OCI-LY1 (cell line): ENCODE data around the gene CALY.

Experiments
- H2AFZ ChIP-seq: fragments of 200-600 bp; sonication (generic), shearing (Covaris generic); 2 replicates; pipeline ENCODE4 v1.6.0; 2014; ENCODE audit warnings: antibody characterized with exemption, mild to moderate bottlenecking, low read length
- H3F3A ChIP-seq: fragments of 200-600 bp; sonication (generic), shearing (Covaris generic); 2 replicates; pipeline ENCODE4 v1.6.0; 2014; ENCODE audit warnings: mild to moderate bottlenecking, antibody characterized with exemption, low read length, moderate library complexity; ENCODE audit not compliant: insufficient read depth
- H3K27ac ChIP-seq: fragments of 200-600 bp; sonication (generic); 2 replicates; pipeline ENCODE4 v1.5.1; 2014; ENCODE audit warnings: low read length, mixed run types, mild to moderate bottlenecking, low read depth; ENCODE audit not compliant: poor library complexity, severe bottlenecking
- H3K27me3 ChIP-seq: fragments of 200-600 bp; sonication (generic); 2 replicates; pipeline ENCODE4 v1.6.0; 2014; ENCODE audit warnings: antibody characterized with exemption, mild to moderate bottlenecking, low read length, moderate library complexity; ENCODE audit not compliant: insufficient read depth
- H3K36me3 ChIP-seq: fragments of 200-600 bp; sonication (generic); 2 replicates; pipeline ENCODE4 v1.6.1; 2014; ENCODE audit warnings: mild to moderate bottlenecking, antibody characterized with exemption, low read length, moderate library complexity, mixed read lengths; ENCODE audit not compliant: insufficient read depth
- H3K4me1 ChIP-seq: fragments of 200-600 bp; sonication (generic); 2 replicates; pipeline ENCODE4 v1.5.1; 2014; ENCODE audit warnings: mild to moderate bottlenecking, low read length, moderate library complexity; ENCODE audit not compliant: insufficient read depth, severe bottlenecking
- H3K4me2 ChIP-seq: fragments of 200-600 bp; sonication (generic), shearing (Covaris generic); 2 replicates; pipeline ENCODE4 v1.6.1; 2014; ENCODE audit warnings: low read length
- H3K4me3 ChIP-seq: fragments of 200-600 bp; sonication (generic); 2 replicates; pipeline ENCODE4 v1.5.1; 2014; ENCODE audit warnings: low read length, low read depth, mild to moderate bottlenecking, mixed read lengths; ENCODE audit not compliant: poor library complexity, severe bottlenecking
- H3K79me2 ChIP-seq: fragments of 200-600 bp; shearing (Covaris generic); 2 replicates; pipeline ENCODE4 v1.6.1; 2016; ENCODE audit warnings: mixed run types, low read length, mixed read lengths; ENCODE audit not compliant: insufficient read depth
- H3K9ac ChIP-seq: fragments of 200-600 bp; sonication (generic), shearing (Covaris generic); 2 replicates; pipeline ENCODE4 v1.6.1; 2014; ENCODE audit warnings: mild to moderate bottlenecking, low read length, mixed read lengths
- H3K9me2 ChIP-seq: fragments of 200-600 bp; sonication (generic), shearing (Covaris generic); 2 replicates; pipeline ENCODE4 v1.6.1; 2014; ENCODE audit warnings: low read depth, mild to moderate bottlenecking, low read length, mixed read lengths
- H3K9me3 ChIP-seq: fragments of 200-600 bp; shearing (Covaris generic); 2 replicates; pipeline ENCODE4 v1.6.1; 2014; ENCODE audit warnings: low read length, mixed read lengths
- H4K20me1 ChIP-seq: fragments of 200-600 bp; sonication (generic), shearing (Covaris generic); 2 replicates; pipeline ENCODE4 v1.6.0; 2016; ENCODE audit warnings: mild to moderate bottlenecking, low read length; ENCODE audit not compliant: insufficient read depth
- CTCF ChIP-seq: fragments of 200-600 bp; sonication (generic), shearing (Covaris generic); IDR thresholded peaks from 2 replicates; pipeline ENCODE4 v1.5.1; 2017; ENCODE audit warnings: mild to moderate bottlenecking, antibody characterized with exemption, low read length, moderate library complexity, mixed read lengths
- EZH2 ChIP-seq: fragments of 200-600 bp; sonication (generic), shearing (Covaris generic); IDR thresholded peaks from 2 replicates; pipeline ENCODE4 v1.8.0; 2017; ENCODE audit warnings: borderline replicate concordance, mixed run types, mild to moderate bottlenecking, antibody characterized with exemption, low read length, moderate library complexity, mixed read lengths

Gene CALY

GRCh38 chr10:133359554-133359971 is 22.9 kb upstream of the CALY start:
- no peak overlapping the region for H3K4me2 ChIP-seq

DNA sequence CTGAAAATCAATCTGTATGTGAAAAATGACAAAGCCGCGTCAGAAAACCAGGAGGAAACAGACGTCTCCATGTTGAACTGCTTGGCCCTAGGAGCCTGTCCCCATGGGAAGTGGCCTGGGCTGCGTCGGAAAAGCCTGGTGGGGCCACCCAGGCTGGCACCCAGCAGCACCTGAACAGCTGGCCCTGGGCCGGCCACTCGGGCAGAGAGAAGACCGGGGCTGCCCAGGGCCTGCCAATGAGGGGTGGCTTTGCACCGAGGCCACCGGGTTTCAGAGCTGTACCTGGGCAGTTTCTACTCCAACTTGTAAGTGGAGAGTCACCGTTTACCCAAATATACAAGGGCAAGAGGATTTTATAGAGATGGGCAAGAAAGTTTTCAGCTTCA is 22.2 kb upstream of the CALY start:
- Histone ChIP-seq H3F3A (no peaks in the 10 kb centered on the region), H3K36me3 (peaks cover 6% of the 10 kb centered on the region), H3K27ac (no peak overlapping the region), H4K20me1 (no peaks in the 10 kb centered on the region), H3K9me2 (no peaks in the 10 kb centered on the region), H3K4me1 (peaks cover 7% of the 10 kb centered on the region), H3K9me3 (no peaks in the 10 kb centered on the region), H3K27me3 (no peaks in the 10 kb centered on the region), H2AFZ (no peak overlapping the region), H3K4me3 (no peak overlapping the region), H3K79me2 (no peaks in the 10 kb centered on the region), H3K4me2 (no peak overlapping the region), H3K9ac (no peak overlapping the region)
- TF ChIP-seq EZH2 (no peak), CTCF (no peak)

More at GRCh38 chr10:133359554-133359971, 22.9 kb upstream of the CALY start:
- Histone ChIP-seq H3K4me1 (peaks cover 7% of the 10 kb centered on the region), H3K36me3 (peaks cover 6% of the 10 kb centered on the region), H4K20me1 (no peaks in the 10 kb centered on the region), H3K27ac (no peak overlapping the region), H3K9ac (no peak overlapping the region), H3K27me3 (no peaks in the 10 kb centered on the region), H3K4me3 (no peak overlapping the region), H3K9me3 (no peaks in the 10 kb centered on the region), H3K79me2 (no peaks in the 10 kb centered on the region), H2AFZ (no peak overlapping the region), H3F3A (no peaks in the 10 kb centered on the region), H3K9me2 (no peaks in the 10 kb centered on the region)
- no peak for TF ChIP-seq EZH2
- no peak for TF ChIP-seq CTCF

- H3K9me3 ChIP-seq, result no peaks in the 10 kb centered on the region
- H3K79me2 ChIP-seq, result no peaks in the 10 kb centered on the region
- H3K27ac ChIP-seq, result no peak overlapping the region
- no peak overlapping the region for H2AFZ ChIP-seq
- no peak overlapping the region for H3K4me3 ChIP-seq
- H3K4me1 ChIP-seq, result peaks cover 7% of the 10 kb centered on the region
- no peaks in the 10 kb centered on the region for H3K27me3 ChIP-seq
- no peak overlapping the region for H3K9ac ChIP-seq
- no peaks in the 10 kb centered on the region for H4K20me1 ChIP-seq
- no peaks in the 10 kb centered on the region for H3F3A ChIP-seq
- no peak for TF ChIP-seq EZH2
- TF ChIP-seq CTCF, result no peak
- no peaks in the 10 kb centered on the region for H3K9me2 ChIP-seq
- no peak overlapping the region for H3K4me2 ChIP-seq
- H3K36me3 ChIP-seq, result peaks cover 6% of the 10 kb centered on the region
Measured at GRCh38 chr10:133358162-133358924, 21.6 kb upstream of the CALY start.
